Liver (tissue), 9 donors: ENCODE data around the gene STK38L. TPM values are rescaled to one million over a fixed set of nuclear protein-coding genes. Genes with fewer than 3 reads are reported as not detected.

Experiments
- DNase-seq: peaks from one replicate; pipeline ENCODE4 v3.0.0-alpha.2; 2017; ENCODE audit warnings: low spot score
- H3K27ac ChIP-seq, 2 donors: one replicate each; pipeline ENCODE4 v1.7.0; 2013; ENCODE audit warnings: inconsistent platforms in 2 of 2, low read length in 2 of 2, control low read depth in 1 of 2, low read depth in 1 of 2, mild to moderate bottlenecking in 1 of 2
- H3K27me3 ChIP-seq, 4 donors: one replicate each; pipeline versions ENCODE4 v1.6.1 to v1.7.0; 2013; ENCODE audit warnings: low read length in 3 of 4, inconsistent platforms in 1 of 4, mild to moderate bottlenecking in 1 of 4, moderate library complexity in 1 of 4; ENCODE audit not compliant: control insufficient read depth in 4 of 4, insufficient read depth in 4 of 4
- H3K36me3 ChIP-seq, 4 donors: one replicate each; pipeline versions ENCODE4 v1.6.1 to v1.7.0; 2013; ENCODE audit warnings: low read length in 3 of 4, mild to moderate bottlenecking in 3 of 4, low read depth in 1 of 4, moderate library complexity in 1 of 4; ENCODE audit not compliant: control insufficient read depth in 4 of 4, insufficient read depth in 3 of 4
- H3K4me1 ChIP-seq, 4 donors: one replicate each; pipeline versions ENCODE4 v1.6.1 to v1.7.0; 2013; ENCODE audit warnings: low read length in 3 of 4, mild to moderate bottlenecking in 3 of 4, moderate library complexity in 1 of 4; ENCODE audit not compliant: control insufficient read depth in 4 of 4, insufficient read depth in 4 of 4
- H3K4me3 ChIP-seq, 3 donors: one replicate each; pipeline versions ENCODE4 v1.6.1 to v1.7.0; 2013; ENCODE audit warnings: low read length in 3 of 3, control low read depth in 1 of 3, low read depth in 1 of 3, mild to moderate bottlenecking in 1 of 3
- H3K9ac ChIP-seq, 2 donors: one replicate each; pipeline ENCODE4 v1.7.0; 2013; ENCODE audit warnings: low read length in 2 of 2, mild to moderate bottlenecking in 2 of 2, moderate library complexity in 2 of 2, control low read depth in 1 of 2, low read depth in 1 of 2
- H3K9me3 ChIP-seq, 4 donors: one replicate each; pipeline versions ENCODE4 v1.6.1 to v1.7.0; 2013; ENCODE audit warnings: low read length in 3 of 4; ENCODE audit not compliant: control insufficient read depth in 4 of 4
- ATF3 ChIP-seq: IDR thresholded peaks from 2 replicates; pipeline ENCODE4 v1.6.1; 2016; ENCODE audit warnings: antibody characterized with exemption
- CTCF ChIP-seq: fragments of 150-350 bp; IDR thresholded peaks from 2 replicates; pipeline ENCODE4 v1.5.1; 2017; ENCODE audit warnings: improper control_type of control experiment, low read depth, low read length; ENCODE audit not compliant: missing input control
- FOXA1 ChIP-seq: IDR thresholded peaks from 2 replicates; pipeline ENCODE4 v1.6.1; 2016; ENCODE audit warnings: antibody characterized with exemption
- FOXA2 ChIP-seq: IDR thresholded peaks from 2 replicates; pipeline ENCODE4 v1.6.1; 2016; ENCODE audit warnings: antibody characterized with exemption
- GABPA ChIP-seq, 2 donors: IDR thresholded peaks in 1 of 2; conservative IDR thresholded peaks in 1 of 2; 2 replicates each; pipeline ENCODE4 v1.6.1; 2016; ENCODE audit warnings: antibody characterized with exemption in 2 of 2, mild to moderate bottlenecking in 1 of 2, moderate library complexity in 1 of 2
- HNF4A ChIP-seq, 2 donors: conservative IDR thresholded peaks; 2 replicates each; pipeline ENCODE4 v1.6.1; 2016; ENCODE audit warnings: antibody characterized with exemption in 2 of 2, mild to moderate bottlenecking in 2 of 2
- HNF4G ChIP-seq: IDR thresholded peaks from 2 replicates; pipeline ENCODE4 v1.6.1; 2016; ENCODE audit warnings: antibody characterized with exemption
- JUND ChIP-seq, 2 donors: IDR thresholded peaks; 2 replicates each; pipeline ENCODE4 v1.6.1; 2016; ENCODE audit warnings: antibody characterized with exemption in 2 of 2
- MAX ChIP-seq: IDR thresholded peaks from 2 replicates; pipeline ENCODE4 v1.6.1; 2016; ENCODE audit warnings: antibody characterized with exemption
- NR2F2 ChIP-seq: IDR thresholded peaks from 2 replicates; pipeline ENCODE4 v1.6.1; 2016; ENCODE audit warnings: antibody characterized with exemption
- RAD21 ChIP-seq, 2 donors: IDR thresholded peaks; 2 replicates each; pipeline ENCODE4 v1.6.1; 2016; ENCODE audit warnings: antibody characterized with exemption in 2 of 2, mild to moderate bottlenecking in 2 of 2
- REST ChIP-seq: IDR thresholded peaks from 2 replicates; pipeline ENCODE4 v1.6.1; 2016; ENCODE audit warnings: antibody characterized with exemption, mild to moderate bottlenecking
- RXRA ChIP-seq, 2 donors: IDR thresholded peaks; 2 replicates each; pipeline ENCODE4 v1.6.1; 2017 to 2018; ENCODE audit warnings: antibody characterized with exemption in 2 of 2, mild to moderate bottlenecking in 1 of 2
- SP1 ChIP-seq: IDR thresholded peaks from 2 replicates; pipeline ENCODE4 v1.6.1; 2018; ENCODE audit warnings: antibody characterized with exemption, mild to moderate bottlenecking
- TAF1 ChIP-seq: conservative IDR thresholded peaks from 2 replicates; pipeline ENCODE4 v1.6.1; 2016; ENCODE audit warnings: antibody characterized with exemption, mild to moderate bottlenecking
- YY1 ChIP-seq: IDR thresholded peaks from 2 replicates; pipeline ENCODE4 v1.6.1; 2016; ENCODE audit warnings: antibody characterized with exemption, mild to moderate bottlenecking
- ZBTB33 ChIP-seq: IDR thresholded peaks from 2 replicates; pipeline ENCODE4 v1.6.1; 2016; ENCODE audit warnings: antibody characterized with exemption
- WGBS: extraction: QIAGEN DNeasy Blood & Tissue Kit; methylation state at CpG from one replicate; pipeline ENCODE4 v1.1.7; 2013; 5-methylcytosine and 5-hydroxymethylcytosine counted together
- polyA plus RNA-seq, 2 donors: library from polyadenylated mRNA; stranded (reverse) in 1 of 2; unstranded in 1 of 2; fragments of 200-250 nt in 1 of 2; fragments of >200 nt in 1 of 2; fragmentation: Nextera tagmentation in 1 of 2; extraction: Ambion mirVana in 1 of 2; gene quantifications; one replicate each; pipeline versions ENCODE4 v1.2.1 to v1.2.3, GENCODE V29; 2013 to 2015
- total RNA-seq, 2 donors: library from RNA; depleted of rRNA; stranded (reverse); fragments of >200 nt; gene quantifications; one replicate each; pipeline ENCODE4 v1.2.3, GENCODE V29; 2014
- donor health status: healthy.
- donor health status: healthy.
- donor health status: healthy.
- donor health status: healthy.
- donor health status: healthy.

Gene STK38L
- total and polyA plus RNA-seq, 4 donors = 2.8 to 8.6 (median 6.6) TPM

- no peak for TF ChIP-seq REST
- no peak for TF ChIP-seq TAF1
- no peak for TF ChIP-seq HNF4G
- no peak for TF ChIP-seq SP1
- no peak for TF ChIP-seq RXRA (IDR thresholded peaks at IDR 0.05)
- TF ChIP-seq ZBTB33 = no peak
Observed at GRCh38 chr12:27284021-27284420, 39.9 kb downstream of the STK38L start (continued).

- no peak overlapping the region for H3K27ac ChIP-seq
- DNase-seq = no peak
- TF ChIP-seq MAX (no peak), GABPA (IDR thresholded peaks at IDR 0.05 in 1 of 2, conservative IDR thresholded peaks at IDR 0.05 in 1 of 2) (no peak)
- no peaks in the 10 kb centered on the region for H3K9me3 ChIP-seq
- H3K4me1 ChIP-seq = peaks cover 0 to 3% (median 0%) of the 10 kb centered on the region in 4 donors
- H3K27me3 ChIP-seq = no peaks in the 10 kb centered on the region
- no peak overlapping the region for H3K9ac ChIP-seq
- no peak overlapping the region for H3K4me3 ChIP-seq
- H3K36me3 ChIP-seq = peaks cover 0 to 2% (median 0%) of the 10 kb centered on the region in 4 donors
- 85% methylated on average over 2 of the region's 2 CpGs for WGBS
Observed at GRCh38 chr12:27284751-27285150, 40.7 kb downstream of the STK38L start.

- Histone ChIP-seq H3K4me1 (peaks cover 0 to 3% (median 0%) of the 10 kb centered on the region in 4 donors), H3K4me3 (no peak overlapping the region), H3K27ac (no peak overlapping the region), H3K9me3 (no peaks in the 10 kb centered on the region), H3K27me3 (no peaks in the 10 kb centered on the region), H3K36me3 (peaks cover 0 to 2% (median 0%) of the 10 kb centered on the region in 4 donors), H3K9ac (no peak overlapping the region)
- 95% methylated on average over 1 of the region's 1 CpG for WGBS
- no peak for DNase-seq
- no peak for TF ChIP-seq TAF1
- TF ChIP-seq SP1 = no peak
- no peak for TF ChIP-seq RXRA (IDR thresholded peaks at IDR 0.05)
Observed at GRCh38 chr12:27285403-27285802, 41.3 kb downstream of the STK38L start.

- Histone ChIP-seq H3K27ac (no peak overlapping the region), H3K4me3 (no peak overlapping the region), H3K9me3 (no peaks in the 10 kb centered on the region), H3K4me1 (peaks cover 1 to 18% (median 4%) of the 10 kb centered on the region in 4 donors), H3K36me3 (no peaks in the 10 kb centered on the region), H3K27me3 (no peaks in the 10 kb centered on the region), H3K9ac (no peak overlapping the region)
- no peak for DNase-seq
- 97% methylated on average over 3 of the region's 3 CpGs for WGBS
- TF ChIP-seq FOXA2 = no peak
- TF ChIP-seq RAD21 (IDR thresholded peaks at IDR 0.05) = no peak
- TF ChIP-seq CTCF = no peak
- no peak for TF ChIP-seq TAF1
- no peak for TF ChIP-seq MAX
- TF ChIP-seq FOXA1 = no peak
- TF ChIP-seq ATF3 = no peak
- TF ChIP-seq HNF4A (conservative IDR thresholded peaks at IDR 0.05) = no peak
- TF ChIP-seq JUND (IDR thresholded peaks at IDR 0.05) = no peak
- no peak for TF ChIP-seq SP1
- no peak for TF ChIP-seq GABPA (IDR thresholded peaks at IDR 0.05 in 1 of 2, conservative IDR thresholded peaks at IDR 0.05 in 1 of 2)
- no peak for TF ChIP-seq HNF4G
- no peak for TF ChIP-seq YY1
- TF ChIP-seq NR2F2 = no peak
Observed at GRCh38 chr12:27289414-27289813, 45.3 kb downstream of the STK38L start.
